Measurements from ENCODE around the gene ST14.
A peak's percentile ranks its signal among the peaks of the same experiment; 100 is the strongest.

The ST14 gene

GRCh38 chr11:130160498-130161155, 1.0 kb downstream of the ST14 start:
- DNase-seq (ENCODE audit: extremely low read depth, low read depth): no peak
- no peak overlapping the region for H3K4me3 ChIP-seq (replicated peaks; ENCODE audit: low read depth, low read length)

GRCh38 chr11:130161441-130162145, 2.0 kb downstream of the ST14 start:
- TF ChIP-seq, protein P1, sequence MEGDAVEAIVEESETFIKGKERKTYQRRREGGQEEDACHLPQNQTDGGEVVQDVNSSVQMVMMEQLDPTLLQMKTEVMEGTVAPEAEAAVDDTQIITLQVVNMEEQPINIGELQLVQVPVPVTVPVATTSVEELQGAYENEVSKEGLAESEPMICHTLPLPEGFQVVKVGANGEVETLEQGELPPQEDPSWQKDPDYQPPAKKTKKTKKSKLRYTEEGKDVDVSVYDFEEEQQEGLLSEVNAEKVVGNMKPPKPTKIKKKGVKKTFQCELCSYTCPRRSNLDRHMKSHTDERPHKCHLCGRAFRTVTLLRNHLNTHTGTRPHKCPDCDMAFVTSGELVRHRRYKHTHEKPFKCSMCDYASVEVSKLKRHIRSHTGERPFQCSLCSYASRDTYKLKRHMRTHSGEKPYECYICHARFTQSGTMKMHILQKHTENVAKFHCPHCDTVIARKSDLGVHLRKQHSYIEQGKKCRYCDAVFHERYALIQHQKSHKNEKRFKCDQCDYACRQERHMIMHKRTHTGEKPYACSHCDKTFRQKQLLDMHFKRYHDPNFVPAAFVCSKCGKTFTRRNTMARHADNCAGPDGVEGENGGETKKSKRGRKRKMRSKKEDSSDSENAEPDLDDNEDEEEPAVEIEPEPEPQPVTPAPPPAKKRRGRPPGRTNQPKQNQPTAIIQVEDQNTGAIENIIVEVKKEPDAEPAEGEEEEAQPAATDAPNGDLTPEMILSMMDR (IDR thresholded peaks at IDR 0.05; ENCODE audit: low read depth, low read length, missing control alignments): no peak
- no peak overlapping the region for H3K4me3 ChIP-seq (replicated peaks; ENCODE audit: low read depth, low read length)
- DNase-seq (ENCODE audit: extremely low read depth, low read depth): no peak

More at GRCh38 chr11:130160498-130161155, 1.0 kb downstream of the ST14 start:
- TF ChIP-seq, protein P1 (IDR thresholded peaks at IDR 0.05; ENCODE audit: low read depth, low read length, missing control alignments): no peak

GRCh38 chr11:130162733-130163132, 3.2 kb downstream of the ST14 start:
- TF ChIP-seq, protein P1 (IDR thresholded peaks at IDR 0.05; ENCODE audit: low read depth, low read length, missing control alignments): no peak
- DNase-seq (ENCODE audit: extremely low read depth, low read depth): no peak
- H3K4me3 ChIP-seq (replicated peaks; ENCODE audit: low read depth, low read length): no peak overlapping the region

- H3K4me3 ChIP-seq (replicated peaks; ENCODE audit: low read depth, low read length): no peak overlapping the region
- TF ChIP-seq, protein P1 (IDR thresholded peaks at IDR 0.05; ENCODE audit: low read depth, low read length, missing control alignments): peak; percentile 16
- DNase-seq (ENCODE audit: extremely low read depth, low read depth): no peak
Measured at GRCh38 chr11:130163346-130164220, 4.0 kb downstream of the ST14 start.

- DNase-seq (ENCODE audit: extremely low read depth, low read depth): no peak
- H3K4me3 ChIP-seq (replicated peaks; ENCODE audit: low read depth, low read length): no peak overlapping the region
- TF ChIP-seq, protein P1 (IDR thresholded peaks at IDR 0.05; ENCODE audit: low read depth, low read length, missing control alignments): no peak
Measured at GRCh38 chr11:130164221-130164570, 4.6 kb downstream of the ST14 start.

- TF ChIP-seq, protein P1 (IDR thresholded peaks at IDR 0.05; ENCODE audit: low read depth, low read length, missing control alignments): no peak
- no peak for DNase-seq (ENCODE audit: extremely low read depth, low read depth)
- no peak overlapping the region for H3K4me3 ChIP-seq (replicated peaks; ENCODE audit: low read depth, low read length)
Measured at GRCh38 chr11:130165601-130166456, 6.2 kb downstream of the ST14 start.

Data from HFF-Myc (cell line).